Upper lobe of left lung (tissue), 4 donors: ENCODE results near the gene H6PD.

Experiments
- POLR2AphosphoS5 ChIP-seq, 2 donors: sonication (generic); formaldehyde crosslinking; IDR thresholded peaks; one replicate each; pipeline ENCODE4 v1.5.1; 2017; ENCODE audit warnings: antibody characterized with exemption in 2 of 2
- TF ChIP-seq, protein P1 (sequence below), 6 experiments: fragments of 450-650 bp in 4 of 6; fragments of 200-600 bp in 2 of 6; sonication (generic) in 2 of 6; IDR thresholded peaks; one replicate each; pipeline ENCODE4 v1.5.1; 2016 to 2019; ENCODE audit warnings: antibody characterized with exemption in 6 of 6

DNA sequence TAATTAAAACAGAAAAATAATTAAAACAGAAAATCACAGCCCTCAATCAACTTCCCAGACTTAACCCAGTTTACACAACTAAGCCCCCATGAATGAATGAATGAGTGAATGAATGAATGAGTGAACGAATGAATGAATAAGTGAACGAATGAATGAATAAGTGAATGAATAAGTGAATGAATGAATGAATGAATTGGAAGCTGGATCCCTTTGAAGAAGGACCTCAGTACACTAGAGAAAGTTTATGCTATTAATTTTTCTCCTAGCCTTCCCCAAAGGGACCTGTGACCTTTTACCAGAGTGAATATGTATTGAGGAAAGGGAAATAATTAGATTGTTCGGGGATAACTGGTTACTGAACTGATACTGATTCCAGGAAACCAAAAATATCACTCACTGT is 63.7 kb downstream of the H6PD start:
- TF ChIP-seq, protein P1, sequence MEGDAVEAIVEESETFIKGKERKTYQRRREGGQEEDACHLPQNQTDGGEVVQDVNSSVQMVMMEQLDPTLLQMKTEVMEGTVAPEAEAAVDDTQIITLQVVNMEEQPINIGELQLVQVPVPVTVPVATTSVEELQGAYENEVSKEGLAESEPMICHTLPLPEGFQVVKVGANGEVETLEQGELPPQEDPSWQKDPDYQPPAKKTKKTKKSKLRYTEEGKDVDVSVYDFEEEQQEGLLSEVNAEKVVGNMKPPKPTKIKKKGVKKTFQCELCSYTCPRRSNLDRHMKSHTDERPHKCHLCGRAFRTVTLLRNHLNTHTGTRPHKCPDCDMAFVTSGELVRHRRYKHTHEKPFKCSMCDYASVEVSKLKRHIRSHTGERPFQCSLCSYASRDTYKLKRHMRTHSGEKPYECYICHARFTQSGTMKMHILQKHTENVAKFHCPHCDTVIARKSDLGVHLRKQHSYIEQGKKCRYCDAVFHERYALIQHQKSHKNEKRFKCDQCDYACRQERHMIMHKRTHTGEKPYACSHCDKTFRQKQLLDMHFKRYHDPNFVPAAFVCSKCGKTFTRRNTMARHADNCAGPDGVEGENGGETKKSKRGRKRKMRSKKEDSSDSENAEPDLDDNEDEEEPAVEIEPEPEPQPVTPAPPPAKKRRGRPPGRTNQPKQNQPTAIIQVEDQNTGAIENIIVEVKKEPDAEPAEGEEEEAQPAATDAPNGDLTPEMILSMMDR (IDR thresholded peaks at IDR 0.05), result no peak
- no peak for TF ChIP-seq POLR2AphosphoS5 (IDR thresholded peaks at IDR 0.05)
